H1 (cell line): ENCODE data around the gene RAB11FIP3. TPM values are rescaled to one million over a fixed set of nuclear protein-coding genes. Genes with fewer than 3 reads are reported as not detected.

Experiments used
- CTCF ChIA-PET: fragments of 300-600 bp; sonication (Branson Sonifier 250); formaldehyde crosslinking; loops from one replicate; lab custom pipeline; 2021; ENCODE audit not compliant: partially characterized antibody; lab: Charles Lee
- POLR2A ChIA-PET: fragments of 300-600 bp; sonication (Branson Sonifier 250); formaldehyde crosslinking; loops from one replicate; lab custom pipeline; 2021; ENCODE audit warnings: inconsistent platforms; ENCODE audit not compliant: partially characterized antibody; lab: Charles Lee
- DNase-seq, 2 experiments: peaks; one replicate each; pipeline versions ENCODE4 v3.0.0 to v3.0.0-alpha.2; 2010 to 2022; ENCODE audit warnings: low spot score in 2 of 2, low read depth in 1 of 2, mixed read lengths in 1 of 2
- FAIRE-seq: peaks from 2 replicates; lab custom pipeline; 2011; peaks lifted over from hg19 to GRCh38; lab: Jason Lieb, UNC
- H2AFZ ChIP-seq: 2 replicates; pipeline ENCODE4 v1.8.1; 2012; ENCODE audit warnings: low read length, inconsistent platforms
- H2AK5ac ChIP-seq: 2 replicates; pipeline ENCODE4 v1.6.1; 2013; ENCODE audit warnings: low read depth, low read length
- H2BK120ac ChIP-seq: replicated peaks from 2 replicates; pipeline ENCODE3; 2013; ENCODE audit warnings: low read depth, low read length, inconsistent platforms
- H2BK12ac ChIP-seq: 2 replicates; pipeline ENCODE4 v1.6.1; 2013; ENCODE audit warnings: low read depth, low read length
- H2BK15ac ChIP-seq: 2 replicates; pipeline ENCODE4 v1.6.1; 2013; ENCODE audit warnings: low read length
- H2BK20ac ChIP-seq: 2 replicates; pipeline ENCODE4 v1.6.1; 2013; ENCODE audit warnings: low read length
- H2BK5ac ChIP-seq: 2 replicates; pipeline ENCODE4 v1.6.1; 2013; ENCODE audit warnings: low read depth, low read length
- H3K14ac ChIP-seq: 2 replicates; pipeline ENCODE4 v1.6.1; 2013; ENCODE audit warnings: inconsistent platforms; ENCODE audit not compliant: insufficient read length
- H3K18ac ChIP-seq: 2 replicates; pipeline ENCODE4 v1.6.1; 2013; ENCODE audit warnings: low read length; ENCODE audit errors: extremely low read depth
- H3K23ac ChIP-seq: 2 replicates; pipeline ENCODE4 v1.6.1; 2013; ENCODE audit warnings: inconsistent platforms; ENCODE audit not compliant: insufficient read length
- H3K23me2 ChIP-seq: 2 replicates; pipeline ENCODE4 v1.6.1; 2013; ENCODE audit warnings: low read depth, low read length
- H3K27ac ChIP-seq: 2 replicates; pipeline ENCODE4 v1.6.1; 2011; ENCODE audit warnings: low read depth, low read length, inconsistent platforms
- H3K27me3 ChIP-seq, 4 experiments: replicated peaks in 1 of 4; 1 replicate in 1 of 4; 2 replicates in 3 of 4; pipeline versions ENCODE4 v1.6.1 to v1.8.1; 2011 to 2013; ENCODE audit warnings: low read length in 3 of 4, mild to moderate bottlenecking in 3 of 4, inconsistent platforms in 2 of 4, mixed read lengths in 2 of 4, moderate library complexity in 1 of 4; ENCODE audit not compliant: control insufficient read depth in 3 of 4, insufficient read depth in 3 of 4; ENCODE audit errors: extremely low read depth in 1 of 4
- H3K36me3 ChIP-seq, 4 experiments: 2 replicates each; pipeline versions ENCODE4 v1.6.1 to v1.8.1; 2011 to 2013; ENCODE audit warnings: mild to moderate bottlenecking in 4 of 4, low read length in 3 of 4, moderate library complexity in 2 of 4, control low read depth in 1 of 4, inconsistent platforms in 1 of 4; ENCODE audit not compliant: insufficient read depth in 4 of 4, control insufficient read depth in 2 of 4
- H3K4ac ChIP-seq: replicated peaks from 2 replicates; pipeline ENCODE3; 2013; ENCODE audit warnings: low read length, low read depth, mixed read lengths, inconsistent platforms; ENCODE audit not compliant: insufficient read length
- H3K4me1 ChIP-seq, 4 experiments: replicated peaks in 1 of 4; 1 replicate in 1 of 4; 2 replicates in 3 of 4; pipeline versions ENCODE4 v1.6.1 to v1.8.1; 2011 to 2013; ENCODE audit warnings: low read length in 3 of 4, inconsistent platforms in 2 of 4, mixed read lengths in 1 of 4; ENCODE audit not compliant: insufficient read depth in 4 of 4, control insufficient read depth in 3 of 4
- H3K4me2 ChIP-seq, 2 experiments: 2 replicates each; pipeline versions ENCODE4 v1.6.1 to v1.8.1; 2011 to 2013; ENCODE audit warnings: low read depth in 2 of 2, low read length in 2 of 2, control low read depth in 1 of 2, inconsistent platforms in 1 of 2, mild to moderate bottlenecking in 1 of 2; ENCODE audit not compliant: insufficient read depth in 1 of 2
- H3K4me3 ChIP-seq, 4 experiments: fragments of 200-600, 300-600 bp in 1 of 4; sonication (generic), shearing (Covaris generic), sonication (Bioruptor Twin) in 1 of 4; 2 replicates each; pipeline versions ENCODE4 v1.5.1 to v1.8.1; 2011 to 2016; ENCODE audit warnings: low read length in 4 of 4, low read depth in 3 of 4, control low read depth in 2 of 4, inconsistent platforms in 2 of 4, mild to moderate bottlenecking in 2 of 4, mixed read lengths in 1 of 4, moderate library complexity in 1 of 4; ENCODE audit not compliant: insufficient read depth in 2 of 4; ENCODE audit errors: extremely low read depth in 1 of 4
- H3K56ac ChIP-seq: replicated peaks from 2 replicates; pipeline ENCODE3; 2013; ENCODE audit warnings: low read depth, mild to moderate bottlenecking, mixed read lengths, low read length, inconsistent platforms; ENCODE audit not compliant: insufficient read length
- H3K79me1 ChIP-seq: 2 replicates; pipeline ENCODE4 v1.6.1; 2013; ENCODE audit warnings: low read depth, low read length, control low read depth
- H3K79me2 ChIP-seq, 2 experiments: 2 replicates each; pipeline versions ENCODE4 v1.6.1 to v1.8.1; 2012 to 2013; ENCODE audit warnings: low read length in 2 of 2, mild to moderate bottlenecking in 2 of 2, inconsistent platforms in 1 of 2; ENCODE audit not compliant: insufficient read depth in 2 of 2, control insufficient read depth in 1 of 2
- H3K9ac ChIP-seq, 4 experiments: replicated peaks in 1 of 4; 1 replicate in 1 of 4; 2 replicates in 3 of 4; pipeline versions ENCODE4 v1.6.1 to v1.8.1; 2011 to 2013; ENCODE audit warnings: low read depth in 3 of 4, low read length in 3 of 4, control low read depth in 2 of 4, mild to moderate bottlenecking in 2 of 4, moderate library complexity in 2 of 4, inconsistent platforms in 1 of 4; ENCODE audit errors: extremely low read depth in 1 of 4
- H3K9me3 ChIP-seq, 2 experiments: 2 replicates each; pipeline versions ENCODE4 v1.6.1 to v1.8.1; 2012 to 2013; ENCODE audit warnings: mild to moderate bottlenecking in 2 of 2, moderate library complexity in 2 of 2, control low read depth in 1 of 2, inconsistent platforms in 1 of 2, low read depth in 1 of 2, low read length in 1 of 2, mixed read lengths in 1 of 2; ENCODE audit not compliant: insufficient read depth in 2 of 2
- H4K20me1 ChIP-seq, 2 experiments: replicated peaks in 1 of 2; 2 replicates each; pipeline versions ENCODE3 to v1.8.1; 2011 to 2013; ENCODE audit warnings: inconsistent platforms in 2 of 2, low read length in 2 of 2, mild to moderate bottlenecking in 1 of 2; ENCODE audit not compliant: insufficient read depth in 2 of 2, control insufficient read depth in 1 of 2
- H4K5ac ChIP-seq: 2 replicates; pipeline ENCODE4 v1.6.1; 2013; ENCODE audit warnings: low read length, low read depth, mixed read lengths, inconsistent platforms; ENCODE audit not compliant: insufficient read length
- H4K8ac ChIP-seq: 2 replicates; pipeline ENCODE4 v1.8.0; 2013; ENCODE audit warnings: mild to moderate bottlenecking, moderate library complexity, low read length, inconsistent platforms; ENCODE audit not compliant: insufficient read depth; ENCODE audit errors: extremely low read depth
- H4K91ac ChIP-seq: replicated peaks from 2 replicates; pipeline ENCODE3; 2013; ENCODE audit warnings: low read length, mixed read lengths, inconsistent platforms; ENCODE audit not compliant: insufficient read length
- ASH2L ChIP-seq: fragments of 200-600, 300-600 bp; sonication (generic); IDR thresholded peaks from one replicate; pipeline ENCODE4 v1.7.1; 2017; ENCODE audit warnings: low read length
- CBX8 ChIP-seq: fragments of 300-800, 300-1000 bp; sonication (generic); IDR thresholded peaks from 2 replicates; pipeline ENCODE4 v1.7.1; 2016; ENCODE audit warnings: low read depth, low read length, borderline replicate concordance
- CHD1 ChIP-seq: IDR thresholded peaks from 2 replicates; pipeline ENCODE4 v1.6.1; 2012; ENCODE audit warnings: low read depth, low read length, improper control_type of control experiment
- CHD2 ChIP-seq: IDR thresholded peaks from 2 replicates; pipeline ENCODE4 v1.6.1; 2012; ENCODE audit warnings: low read length, improper control_type of control experiment
- EZH2 ChIP-seq: fragments of 200-600 bp; sonication (generic); IDR thresholded peaks from 2 replicates; pipeline ENCODE4 v1.7.1; 2012; ENCODE audit warnings: low read depth, mild to moderate bottlenecking, moderate library complexity, low read length, inconsistent platforms; ENCODE audit not compliant: severe bottlenecking
- MAFK ChIP-seq: IDR thresholded peaks from 2 replicates; pipeline ENCODE4 v1.6.1; 2012; ENCODE audit warnings: low read depth, mild to moderate bottlenecking, improper control_type of control experiment, low read length
- POLR2A ChIP-seq, 2 experiments: IDR thresholded peaks; 1 replicate in 1 of 2; 2 replicates in 1 of 2; pipeline ENCODE4 v1.6.1; 2011; ENCODE audit warnings: low read depth in 2 of 2, low read length in 2 of 2, mild to moderate bottlenecking in 2 of 2; ENCODE audit errors: control extremely low read depth in 1 of 2
- SP1 ChIP-seq: IDR thresholded peaks from 2 replicates; pipeline ENCODE4 v1.6.1; 2011; ENCODE audit warnings: low read depth, low read length
- SUZ12 ChIP-seq: fragments of 200-600 bp; sonication (generic); IDR thresholded peaks from 2 replicates; pipeline ENCODE4 v1.6.1; 2012; ENCODE audit warnings: mild to moderate bottlenecking, inconsistent platforms, low read length, moderate library complexity, mixed read lengths
- TBP ChIP-seq: IDR thresholded peaks from 2 replicates; pipeline ENCODE4 v1.6.1; 2011; ENCODE audit warnings: low read depth, low read length, improper control_type of control experiment
- WGBS, 2 experiments: shearing (Covaris generic) in 1 of 2; methylation state at CpG; one replicate each; pipeline versions ENCODE4 v1.1.6 to v1.1.7; 2013 to 2015; ENCODE audit warnings: low lambda C conversion rate in 2 of 2, mixed read lengths in 2 of 2, inconsistent platforms in 1 of 2, low coverage in 1 of 2, missing lambda C conversion rate in 1 of 2; ENCODE audit not compliant: insufficient replicate concordance in 2 of 2, insufficient coverage in 1 of 2, insufficient read length in 1 of 2; ENCODE audit errors: extremely low coverage in 1 of 2, missing lambda C conversion rate in 1 of 2; 5-methylcytosine and 5-hydroxymethylcytosine counted together
- polyA plus RNA-seq, 7 experiments: library from polyadenylated mRNA; depleted of rRNA in 3 of 7; stranded (reverse) in 5 of 7; unstranded in 2 of 7; fragments of >200 nt in 5 of 7; fragments of 200-250 nt in 2 of 7; gene quantifications; 1 replicate in 5 of 7; 2 replicates in 1 of 7; 4 replicates in 1 of 7; pipeline versions ENCODE4 v1.2.1 to v1.2.3, GENCODE V29; 2011 to 2013; ENCODE audit warnings: missing spikeins in 2 of 7, mixed read lengths in 2 of 7
- total RNA-seq: library from RNA; stranded (reverse); fragmentation: NEBNext Ultra II Directional; extraction: Animal tissue kit (Norgen Biotek cat#: 25700); gene quantifications from 2 replicates; pipeline ENCODE4 v1.2.1, GENCODE V29; 2021

RAB11FIP3 gene
- total and polyA plus RNA-seq, 2 of the 8 experiments (the other 6 are each of a cell fraction or from before 2014, with no cell fraction given): 9.3 to 35.2 TPM

GRCh38 chr16:548586-548985, 123.1 kb downstream of the RAB11FIP3 start:
- Histone ChIP-seq H4K91ac (no peak overlapping the region), H3K79me1 (no peaks in the 10 kb centered on the region), H3K4me3 (no peak overlapping the region), H3K27ac (no peak overlapping the region), H3K18ac (no peak overlapping the region), H4K20me1 (peaks cover 2 to 8% of the 10 kb centered on the region in 2 experiments), H3K36me3 (peaks cover 0 to 32% (median 2%) of the 10 kb centered on the region in 4 experiments; a peak in 2 of 8 replicates)
- POLR2A ChIA-PET: interaction anchor here (1.2 to 1.4 kb wide), 2 partner anchors 9 to 12 kb away, joined by 3 to 6 read pairs; no protein-coding TSS in a partner anchor
- TF ChIP-seq CHD2 (no peak), CBX8 (no peak), SP1 (no peak), POLR2A (IDR thresholded peaks at IDR 0.05; ENCODE audit: control extremely low read depth in 1 of 2, low read depth in 2 of 2, low read length in 2 of 2) (no peak), MAFK (no peak), TBP (no peak), ASH2L (no peak), SUZ12 (no peak), EZH2 (no peak), CHD1 (no peak)
- TF ChIP-seq, all 59 proteins: peak for 0
- no peak overlapping the region for H2BK20ac ChIP-seq
- H3K79me2 ChIP-seq: peaks cover 0 to 8% of the 10 kb centered on the region in 2 experiments; a peak in 1 of 4 replicates
- no peak overlapping the region for H3K23ac ChIP-seq
- H3K56ac ChIP-seq: no peak overlapping the region
- H2BK12ac ChIP-seq: no peak overlapping the region
- no peak overlapping the region for H2BK15ac ChIP-seq
- no peak overlapping the region; the same call in 1 of the 2 replicates for H4K8ac ChIP-seq
- H3K9me3 ChIP-seq: no peaks in the 10 kb centered on the region; a peak in 1 of 4 replicates
- no peak overlapping the region for H2BK120ac ChIP-seq
- FAIRE-seq: no peak
- no peak overlapping the region for H3K4me2 ChIP-seq
- no peaks in the 10 kb centered on the region for H3K23me2 ChIP-seq
- 96% methylated on average over 21 of the region's 21 CpGs; no CpG with 5 or more reads in 1 of the 2 experiments for WGBS, 2 experiments
- H3K27me3 ChIP-seq: no peaks in the 10 kb centered on the region
- no peaks in the 10 kb centered on the region for H3K4me1 ChIP-seq
- DNase-seq: no peak
- CTCF ChIA-PET: interaction anchor here (0.7 to 1.9 kb wide), 10 partner anchors 9 to 61 kb away, joined by 3 to 17 read pairs (median 4); no protein-coding TSS in a partner anchor
- H2BK5ac ChIP-seq: no peak overlapping the region; the same call in 1 of the 2 replicates
- H2AK5ac ChIP-seq: no peak overlapping the region
- no peak overlapping the region for H3K14ac ChIP-seq
- no peak overlapping the region for H3K4ac ChIP-seq
- H4K5ac ChIP-seq: no peak overlapping the region
- no peak overlapping the region for H2AFZ ChIP-seq
- no peak overlapping the region for H3K9ac ChIP-seq
